ENCODE data around the gene SEMA4F.
"Not testable (repeated sequence)": the region's sequence is repeated elsewhere in the genome, so short reads cannot be mapped to it uniquely, and the experiment has no call there.

The SEMA4F gene

GRCh38 chr2:74653985-74654882 lies at the start of gene SEMA4F:
Gene SEMA4F, plus strand, starts transcription at chr2:74654247. Its CDS starts 130 bp downstream, at chr2:74654377.
- peak; percentile 98 for DNase-seq

- no peak for DNase-seq
Measured at GRCh38 chr2:74606927-74607326, 47.1 kb upstream of the SEMA4F start.

GRCh38 chr2:74617122-74617521 lies 36.9 kb upstream of the SEMA4F start:
- no peak for DNase-seq

GRCh38 chr2:74618410-74619083 lies 35.5 kb upstream of the SEMA4F start:
- DNase-seq: no peak

GRCh38 chr2:74619651-74620297 lies 34.3 kb upstream of the SEMA4F start:
- DNase-seq: no peak

- no peak for DNase-seq
Measured at GRCh38 chr2:74620671-74621070, 33.4 kb upstream of the SEMA4F start.

- DNase-seq: no peak
Measured at GRCh38 chr2:74625658-74626425, 28.2 kb upstream of the SEMA4F start.

GRCh38 chr2:74628538-74629105 lies 25.4 kb upstream of the SEMA4F start:
- DNase-seq: no peak

- DNase-seq: not testable (repeated sequence)
Measured at GRCh38 chr2:74630454-74630853, 23.6 kb upstream of the SEMA4F start.

- no peak for DNase-seq
Measured at GRCh38 chr2:74632209-74632938, 21.7 kb upstream of the SEMA4F start.

GRCh38 chr2:74632939-74633312 lies 21.1 kb upstream of the SEMA4F start:
- DNase-seq: no peak

- no peak for DNase-seq
Measured at GRCh38 chr2:74639550-74639949, 14.5 kb upstream of the SEMA4F start.

GRCh38 chr2:74645344-74645743 lies 8.7 kb upstream of the SEMA4F start:
- no peak for DNase-seq

- no peak for DNase-seq
Measured at GRCh38 chr2:74646201-74646600, 7.8 kb upstream of the SEMA4F start.

GRCh38 chr2:74646834-74647482 lies 7.1 kb upstream of the SEMA4F start:
- DNase-seq: no peak

GRCh38 chr2:74648009-74648443 lies 6.0 kb upstream of the SEMA4F start, which contains the start of gene M1AP:
Gene M1AP, minus strand, starts transcription at chr2:74648330. Its CDS starts 8,055 bp downstream, at chr2:74640275.
- no peak for DNase-seq

- no peak for DNase-seq
Measured at GRCh38 chr2:74653589-74653984, 460 bp upstream of the SEMA4F start.

GRCh38 chr2:74655579-74655978 lies 1.5 kb downstream of the SEMA4F start:
- no peak for DNase-seq

- no peak for DNase-seq
Measured at GRCh38 chr2:74658516-74658915, 4.5 kb downstream of the SEMA4F start.

- no peak for DNase-seq
Measured at GRCh38 chr2:74659462-74659861, 5.4 kb downstream of the SEMA4F start.

GRCh38 chr2:74668087-74668486 lies 14.0 kb downstream of the SEMA4F start:
- no peak for DNase-seq

All from midbrain (tissue), 1 donor.